GM23338 (cell line): Measurements from ENCODE around the gene COPZ1. TPM values are rescaled to one million over a fixed set of nuclear protein-coding genes. Genes with fewer than 3 reads are reported as not detected.

Source experiments
- ATAC-seq: fragments of 200-7000 bp; cut with Tn5 transposase; 3 replicates; pipeline ENCODE4 v1.9.1; 2020
- DNase-seq: peaks from one replicate; pipeline ENCODE4 v3.0.0-alpha.2; 2015; ENCODE audit warnings: low spot score
- H2AFZ ChIP-seq: fragments of 200-600 bp; sonication (generic); 2 replicates; pipeline ENCODE4 v1.8.0; 2016; ENCODE audit warnings: antibody characterized with exemption, mild to moderate bottlenecking, moderate library complexity
- H3F3A ChIP-seq: fragments of 200-600 bp; sonication (generic); replicated peaks from 2 replicates; pipeline ENCODE4 v1.8.0; 2017; ENCODE audit warnings: antibody characterized with exemption, mixed run types, low read depth
- H3K27ac ChIP-seq: fragments of 200-600 bp; sonication (generic); 2 replicates; pipeline ENCODE4 v1.6.1; 2016; ENCODE audit warnings: low read depth
- H3K27me3 ChIP-seq: fragments of 200-600 bp; sonication (generic); 2 replicates; pipeline ENCODE4 v1.8.0; 2016; ENCODE audit warnings: mild to moderate bottlenecking, mixed run types, moderate library complexity; ENCODE audit not compliant: insufficient read depth
- H3K36me3 ChIP-seq: fragments of 200-600 bp; sonication (generic); 2 replicates; pipeline ENCODE4 v1.8.0; 2016; ENCODE audit warnings: mild to moderate bottlenecking; ENCODE audit not compliant: insufficient read depth
- H3K4me1 ChIP-seq: fragments of 200-600 bp; sonication (generic); 2 replicates; pipeline ENCODE4 v1.8.0; 2016; ENCODE audit warnings: mild to moderate bottlenecking, moderate library complexity; ENCODE audit not compliant: insufficient read depth
- H3K4me2 ChIP-seq: fragments of 200-600 bp; sonication (generic); 2 replicates; pipeline ENCODE4 v1.7.1; 2017; ENCODE audit warnings: mixed run types
- H3K4me3 ChIP-seq: fragments of 200-600 bp; sonication (generic); 2 replicates; pipeline ENCODE4 v1.6.1; 2016; ENCODE audit warnings: mixed run types
- H3K79me2 ChIP-seq: fragments of 200-600 bp; sonication (generic); replicated peaks from 2 replicates; pipeline ENCODE4 v1.8.0; 2017; ENCODE audit warnings: mild to moderate bottlenecking; ENCODE audit not compliant: insufficient read depth
- H3K9me2 ChIP-seq: fragments of 200-600 bp; sonication (generic); 2 replicates; pipeline ENCODE4 v1.8.0; 2017; ENCODE audit not compliant: insufficient read depth
- H4K20me1 ChIP-seq: fragments of 200-600 bp; sonication (generic); replicated peaks from 2 replicates; pipeline ENCODE4 v1.8.0; 2017; ENCODE audit warnings: mild to moderate bottlenecking; ENCODE audit not compliant: insufficient read depth
- H3K27ac Mint-ChIP-seq: 2 replicates; pipeline ENCODE4 v1.8.0; 2020; ENCODE audit warnings: inconsistent platforms, mild to moderate bottlenecking, moderate library complexity, mixed read lengths
- H3K27me3 Mint-ChIP-seq: 3 replicates; pipeline ENCODE4 v1.8.0; 2022; ENCODE audit warnings: low read depth, mild to moderate bottlenecking, moderate library complexity, mixed read lengths, inconsistent platforms; ENCODE audit not compliant: insufficient read depth, poor library complexity
- H3K36me3 Mint-ChIP-seq: 3 replicates; pipeline ENCODE4 v1.8.0; 2021; ENCODE audit warnings: low read depth, mild to moderate bottlenecking, inconsistent platforms, moderate library complexity, mixed read lengths
- H3K4me1 Mint-ChIP-seq: 3 replicates; pipeline ENCODE4 v1.8.0; 2020; ENCODE audit warnings: mild to moderate bottlenecking, inconsistent platforms, mixed read lengths
- H3K4me3 Mint-ChIP-seq: 3 replicates; pipeline ENCODE4 v1.8.0; 2021; ENCODE audit warnings: moderate library complexity, mild to moderate bottlenecking, inconsistent platforms, mixed read lengths
- H3K9me3 Mint-ChIP-seq: 3 replicates; pipeline ENCODE4 v1.8.0; 2020; ENCODE audit warnings: moderate library complexity, mild to moderate bottlenecking, inconsistent platforms, mixed read lengths
- CREB1 ChIP-seq: fragments of 250-450 bp; sonication (Bioruptor Pico); IDR thresholded peaks from 2 replicates; pipeline ENCODE4 v1.5.0; 2020; ENCODE audit warnings: low read depth, mild to moderate bottlenecking, moderate library complexity
- ETS1 ChIP-seq: IDR thresholded peaks from 2 replicates; pipeline ENCODE4 v1.6.1; 2016; ENCODE audit warnings: antibody characterized with exemption
- EZH2 ChIP-seq: fragments of 200-600 bp; sonication (generic); IDR thresholded peaks from one replicate; pipeline ENCODE4 v1.8.0; 2017; ENCODE audit warnings: antibody characterized with exemption, mild to moderate bottlenecking, low read depth; ENCODE audit not compliant: unreplicated experiment
- NANOG ChIP-seq: IDR thresholded peaks from 2 replicates; pipeline ENCODE4 v1.6.1; 2016; ENCODE audit warnings: antibody characterized with exemption, borderline replicate concordance
- POLR2AphosphoS5 ChIP-seq: IDR thresholded peaks from 2 replicates; pipeline ENCODE4 v1.6.1; 2016; ENCODE audit warnings: antibody characterized with exemption, low read depth
- ZNF114 ChIP-seq: fragments of 250-450 bp; sonication (Bioruptor Pico); IDR thresholded peaks from 2 replicates; pipeline ENCODE4 v1.5.0; 2020; ENCODE audit warnings: mild to moderate bottlenecking, moderate library complexity
- ZNF331 ChIP-seq: fragments of 250-450 bp; sonication (Bioruptor Pico); IDR thresholded peaks from 2 replicates; pipeline ENCODE4 v1.5.0; 2020; ENCODE audit warnings: low read depth, mild to moderate bottlenecking, moderate library complexity
- polyA plus RNA-seq: library from polyadenylated mRNA; unstranded; fragments of >200 nt; fragmentation: Nextera tagmentation; extraction: Ambion mirVana; gene quantifications from 2 replicates; pipeline ENCODE4 v1.2.1, GENCODE V29; 2016
- total RNA-seq: library from RNA; depleted of rRNA; stranded (reverse); fragments of >200 nt; shearing (Covaris generic); gene quantifications from 2 replicates; pipeline ENCODE4 v1.2.3, GENCODE V29; 2014

COPZ1 gene
- total and polyA plus RNA-seq, 2 experiments from 2014 or later, result 79.9 to 91.2 TPM

GRCh38 chr12:54287261-54288157 is 37.4 kb upstream of the COPZ1 start:
- Mint-ChIP-seq H3K4me1 (peaks cover 30% of the 10 kb centered on the region), H3K9me3 (peaks cover under 1% of the 10 kb centered on the region; the same call in 1 of the 3 replicates)
- peaks cover 28% of the 10 kb centered on the region; the same call in 1 of the 2 replicates for H4K20me1 ChIP-seq

GRCh38 chr12:54292083-54292930 is 32.6 kb upstream of the COPZ1 start:
- Histone ChIP-seq H2AFZ (no peak overlapping the region), H3K4me2 (no peak overlapping the region), H3K27me3 (no peaks in the 10 kb centered on the region), H3K4me1 (no peaks in the 10 kb centered on the region), H3F3A (peaks cover 32% of the 10 kb centered on the region), H3K79me2 (no peaks in the 10 kb centered on the region), H3K27ac (no peak overlapping the region), H3K4me3 (no peak overlapping the region), H3K9me2 (no peaks in the 10 kb centered on the region), H4K20me1 (no peaks in the 10 kb centered on the region; the same call in 1 of the 2 replicates), H3K36me3 (no peaks in the 10 kb centered on the region; the same call in 1 of the 2 replicates)
- ATAC-seq (no peak), DNase-seq (no peak)
- Mint-ChIP-seq H3K4me1 (no peaks in the 10 kb centered on the region; the same call in 2 of the 3 replicates), H3K27me3 (peaks cover 14% of the 10 kb centered on the region), H3K27ac (no peak overlapping the region), H3K36me3 (no peaks in the 10 kb centered on the region; the same call in 2 of the 3 replicates), H3K9me3 (no peaks in the 10 kb centered on the region), H3K4me3 (no peak overlapping the region)
- TF ChIP-seq POLR2AphosphoS5 (no peak), EZH2 (no peak), ZNF331 (CRISPR knock-in tag) (no peak), CREB1 (no peak), ETS1 (no peak)

More at GRCh38 chr12:54287261-54288157, 37.4 kb upstream of the COPZ1 start:
- no peak overlapping the region; the same call in 1 of the 2 replicates for H3K27ac Mint-ChIP-seq
- DNase-seq, result peak; percentile 32
- Histone ChIP-seq H3K9me2 (no peaks in the 10 kb centered on the region), H3F3A (peaks cover 69% of the 10 kb centered on the region), H2AFZ (no peak overlapping the region), H3K4me3 (no peak overlapping the region), H3K36me3 (peaks cover 35% of the 10 kb centered on the region), H3K27ac (peak overlapping the region; percentile 85), H3K4me1 (peaks cover 15% of the 10 kb centered on the region), H3K27me3 (no peaks in the 10 kb centered on the region), H3K79me2 (peaks cover 27% of the 10 kb centered on the region), H3K4me2 (no peak overlapping the region)
- TF ChIP-seq NANOG (no peak), ZNF331 (CRISPR knock-in tag) (no peak), POLR2AphosphoS5 (peak; percentile 68; the same call in 1 of the 2 replicates), ZNF114 (CRISPR knock-in tag) (no peak)
- peaks cover 25% of the 10 kb centered on the region for H3K27me3 Mint-ChIP-seq
- no peaks in the 10 kb centered on the region; the same call in 2 of the 3 replicates for H3K36me3 Mint-ChIP-seq
- ATAC-seq, result peak; percentile 17
- H3K4me3 Mint-ChIP-seq, result no peak overlapping the region
